Measurements from ENCODE around the gene COX18.

- TF ChIP-seq, protein P1, sequence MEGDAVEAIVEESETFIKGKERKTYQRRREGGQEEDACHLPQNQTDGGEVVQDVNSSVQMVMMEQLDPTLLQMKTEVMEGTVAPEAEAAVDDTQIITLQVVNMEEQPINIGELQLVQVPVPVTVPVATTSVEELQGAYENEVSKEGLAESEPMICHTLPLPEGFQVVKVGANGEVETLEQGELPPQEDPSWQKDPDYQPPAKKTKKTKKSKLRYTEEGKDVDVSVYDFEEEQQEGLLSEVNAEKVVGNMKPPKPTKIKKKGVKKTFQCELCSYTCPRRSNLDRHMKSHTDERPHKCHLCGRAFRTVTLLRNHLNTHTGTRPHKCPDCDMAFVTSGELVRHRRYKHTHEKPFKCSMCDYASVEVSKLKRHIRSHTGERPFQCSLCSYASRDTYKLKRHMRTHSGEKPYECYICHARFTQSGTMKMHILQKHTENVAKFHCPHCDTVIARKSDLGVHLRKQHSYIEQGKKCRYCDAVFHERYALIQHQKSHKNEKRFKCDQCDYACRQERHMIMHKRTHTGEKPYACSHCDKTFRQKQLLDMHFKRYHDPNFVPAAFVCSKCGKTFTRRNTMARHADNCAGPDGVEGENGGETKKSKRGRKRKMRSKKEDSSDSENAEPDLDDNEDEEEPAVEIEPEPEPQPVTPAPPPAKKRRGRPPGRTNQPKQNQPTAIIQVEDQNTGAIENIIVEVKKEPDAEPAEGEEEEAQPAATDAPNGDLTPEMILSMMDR (IDR thresholded peaks at IDR 0.05) = no peak
- TF ChIP-seq POLR2AphosphoS5 (IDR thresholded peaks at IDR 0.05) (no peak), POLR2A (IDR thresholded peaks at IDR 0.05) (no peak)
Measured at GRCh38 chr4:73013310-73013709, 56.2 kb downstream of the COX18 start.
